Astrocyte (in vitro differentiated cells and primary cell): ENCODE data around the gene SPPL3. TPM values are rescaled to one million over a fixed set of nuclear protein-coding genes. Genes with fewer than 3 reads are reported as not detected.

Source experiments
- DNase-seq: peaks from one replicate; pipeline ENCODE4 v3.0.0-alpha.2; 2010; ENCODE audit warnings: low read depth
- FAIRE-seq: peaks from 2 replicates; lab custom pipeline; 2011; peaks lifted over from hg19 to GRCh38; lab: Jason Lieb, UNC
- H2AFZ ChIP-seq: 2 replicates; pipeline ENCODE4 v1.6.0; 2012; ENCODE audit warnings: low read depth, low read length, inconsistent platforms
- H3K27ac ChIP-seq: 2 replicates; pipeline ENCODE4 v1.5.1; 2011; ENCODE audit warnings: low read depth, low read length, inconsistent platforms
- H3K27me3 ChIP-seq: 2 replicates; pipeline ENCODE4 v1.6.0; 2011; ENCODE audit warnings: low read length, inconsistent platforms; ENCODE audit not compliant: insufficient read depth
- H3K36me3 ChIP-seq: 2 replicates; pipeline ENCODE4 v1.5.1; 2011; ENCODE audit warnings: low read length, inconsistent platforms; ENCODE audit not compliant: insufficient read depth
- H3K4me1 ChIP-seq: 2 replicates; pipeline ENCODE4 v1.5.1; 2011; ENCODE audit warnings: low read length, inconsistent platforms; ENCODE audit not compliant: insufficient read depth
- H3K4me2 ChIP-seq: 2 replicates; pipeline ENCODE4 v1.6.0; 2012; ENCODE audit warnings: low read length, inconsistent platforms
- H3K4me3 ChIP-seq: 2 replicates; pipeline ENCODE4 v1.5.1; 2011; ENCODE audit warnings: low read depth, mild to moderate bottlenecking, low read length, inconsistent platforms; ENCODE audit not compliant: insufficient read depth
- H3K79me2 ChIP-seq: 2 replicates; pipeline ENCODE4 v1.6.0; 2012; ENCODE audit warnings: mild to moderate bottlenecking, low read length, inconsistent platforms; ENCODE audit not compliant: insufficient read depth
- H3K9ac ChIP-seq: 2 replicates; pipeline ENCODE4 v1.6.0; 2012; ENCODE audit warnings: mild to moderate bottlenecking, low read length, inconsistent platforms
- H3K9me3 ChIP-seq: 2 replicates; pipeline ENCODE4 v1.5.1; 2012; ENCODE audit warnings: low read depth, mild to moderate bottlenecking, low read length, inconsistent platforms; ENCODE audit not compliant: insufficient read depth
- H4K20me1 ChIP-seq: 2 replicates; pipeline ENCODE4 v1.6.0; 2012; ENCODE audit warnings: low read length, inconsistent platforms; ENCODE audit not compliant: insufficient read depth
- H3K27ac Mint-ChIP-seq: one replicate; pipeline ENCODE4 v1.8.0; 2021; ENCODE audit warnings: mild to moderate bottlenecking, mixed read lengths; ENCODE audit not compliant: unreplicated experiment
- H3K27me3 Mint-ChIP-seq: one replicate; pipeline ENCODE4 v1.8.0; 2021; ENCODE audit warnings: low read depth, mixed read lengths; ENCODE audit not compliant: unreplicated experiment
- H3K36me3 Mint-ChIP-seq: one replicate; pipeline ENCODE4 v1.8.0; 2021; ENCODE audit warnings: low read depth, mixed read lengths; ENCODE audit not compliant: unreplicated experiment
- H3K4me1 Mint-ChIP-seq: one replicate; pipeline ENCODE4 v1.8.0; 2021; ENCODE audit warnings: low read depth, mixed read lengths; ENCODE audit not compliant: unreplicated experiment
- H3K4me3 Mint-ChIP-seq: one replicate; pipeline ENCODE4 v1.8.0; 2021; ENCODE audit warnings: mild to moderate bottlenecking, moderate library complexity, mixed read lengths; ENCODE audit not compliant: unreplicated experiment
- H3K9me3 Mint-ChIP-seq: one replicate; pipeline ENCODE4 v1.8.0; 2021; ENCODE audit warnings: mild to moderate bottlenecking, mixed read lengths; ENCODE audit not compliant: unreplicated experiment
- EZH2 ChIP-seq: IDR thresholded peaks from 2 replicates; pipeline ENCODE4 v1.6.1; 2012; ENCODE audit warnings: mild to moderate bottlenecking, low read length, inconsistent platforms; ENCODE audit not compliant: insufficient read depth
- total RNA-seq: library from RNA; stranded (reverse); gene quantifications from 2 replicates; pipeline ENCODE4 v1.2.1, GENCODE V29; 2021
- TF ChIP-seq, protein P1 (sequence below): IDR thresholded peaks from 2 replicates; pipeline ENCODE4 v1.5.1; 2011; ENCODE audit warnings: low read depth, mild to moderate bottlenecking, inconsistent platforms, low read length, moderate library complexity; ENCODE audit not compliant: insufficient read depth

Gene SPPL3
- total RNA-seq, 1 donor from 2014 or later: 48.3 TPM

DNA sequence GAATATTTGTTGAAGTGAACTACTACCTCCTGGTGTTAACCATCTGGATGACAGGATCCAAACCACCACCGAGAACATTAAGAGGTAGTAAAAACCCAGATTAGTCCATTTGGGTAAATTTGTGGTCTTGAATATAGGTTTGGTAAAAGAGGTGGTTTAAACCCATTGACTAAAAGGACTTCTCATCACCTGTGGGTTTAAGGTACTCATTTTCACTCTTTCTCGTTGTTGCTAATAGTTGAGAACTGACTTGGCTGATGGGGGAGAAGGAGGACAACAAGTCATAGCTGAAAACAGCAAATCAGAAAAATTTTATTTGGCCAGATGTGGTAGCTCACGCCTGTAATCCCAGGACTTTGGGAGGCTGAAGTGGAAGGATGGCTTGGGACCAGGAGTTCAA, 119.4 kb downstream of the SPPL3 start:
- DNase-seq: no peak
- Histone ChIP-seq H3K4me2 (no peak overlapping the region), H3K27ac (no peak overlapping the region), H4K20me1 (no peaks in the 10 kb centered on the region), H3K79me2 (no peaks in the 10 kb centered on the region), H3K9me3 (no peaks in the 10 kb centered on the region), H3K4me3 (no peak overlapping the region), H3K4me1 (peaks cover 4% of the 10 kb centered on the region), H3K36me3 (peaks cover 3% of the 10 kb centered on the region), H3K27me3 (no peaks in the 10 kb centered on the region), H3K9ac (no peak overlapping the region), H2AFZ (no peak overlapping the region)
- H3K4me1 Mint-ChIP-seq: peaks cover 7% of the 10 kb centered on the region
- H3K9me3 Mint-ChIP-seq: no peaks in the 10 kb centered on the region
- TF ChIP-seq, protein P1, sequence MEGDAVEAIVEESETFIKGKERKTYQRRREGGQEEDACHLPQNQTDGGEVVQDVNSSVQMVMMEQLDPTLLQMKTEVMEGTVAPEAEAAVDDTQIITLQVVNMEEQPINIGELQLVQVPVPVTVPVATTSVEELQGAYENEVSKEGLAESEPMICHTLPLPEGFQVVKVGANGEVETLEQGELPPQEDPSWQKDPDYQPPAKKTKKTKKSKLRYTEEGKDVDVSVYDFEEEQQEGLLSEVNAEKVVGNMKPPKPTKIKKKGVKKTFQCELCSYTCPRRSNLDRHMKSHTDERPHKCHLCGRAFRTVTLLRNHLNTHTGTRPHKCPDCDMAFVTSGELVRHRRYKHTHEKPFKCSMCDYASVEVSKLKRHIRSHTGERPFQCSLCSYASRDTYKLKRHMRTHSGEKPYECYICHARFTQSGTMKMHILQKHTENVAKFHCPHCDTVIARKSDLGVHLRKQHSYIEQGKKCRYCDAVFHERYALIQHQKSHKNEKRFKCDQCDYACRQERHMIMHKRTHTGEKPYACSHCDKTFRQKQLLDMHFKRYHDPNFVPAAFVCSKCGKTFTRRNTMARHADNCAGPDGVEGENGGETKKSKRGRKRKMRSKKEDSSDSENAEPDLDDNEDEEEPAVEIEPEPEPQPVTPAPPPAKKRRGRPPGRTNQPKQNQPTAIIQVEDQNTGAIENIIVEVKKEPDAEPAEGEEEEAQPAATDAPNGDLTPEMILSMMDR: no peak
- no peak for TF ChIP-seq EZH2
- no peaks in the 10 kb centered on the region for H3K27me3 Mint-ChIP-seq
- H3K36me3 Mint-ChIP-seq: peaks cover 10% of the 10 kb centered on the region
- no peak overlapping the region for H3K4me3 Mint-ChIP-seq
- no peak for FAIRE-seq
- H3K27ac Mint-ChIP-seq: no peak overlapping the region

DNA sequence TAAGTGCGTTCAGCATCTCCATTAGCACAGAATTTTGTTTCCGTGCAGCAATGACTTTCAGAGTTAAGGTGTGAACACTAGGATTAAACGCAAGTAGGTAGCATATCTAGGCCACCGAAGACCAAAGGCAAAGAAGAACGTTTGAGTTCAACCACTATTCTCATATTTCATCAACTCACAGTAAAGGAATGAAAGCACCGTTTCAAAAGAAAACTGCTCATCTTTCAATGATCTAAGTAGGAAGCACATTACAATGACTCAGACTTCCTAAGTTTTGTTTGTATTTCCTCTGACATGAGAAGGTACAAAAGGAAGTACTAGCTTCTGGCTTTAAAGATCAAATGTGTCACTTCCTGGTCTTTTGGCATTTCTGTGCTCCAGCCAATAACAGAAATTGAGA, 121.0 kb downstream of the SPPL3 start:
- Histone ChIP-seq H3K9me3 (no peaks in the 10 kb centered on the region), H4K20me1 (no peaks in the 10 kb centered on the region), H3K27ac (no peak overlapping the region), H3K27me3 (no peaks in the 10 kb centered on the region), H3K36me3 (peaks cover 3% of the 10 kb centered on the region), H3K9ac (no peak overlapping the region), H3K4me2 (peak overlapping the region; percentile 53), H3K4me3 (no peak overlapping the region), H3K4me1 (peaks cover 4% of the 10 kb centered on the region), H2AFZ (no peak overlapping the region), H3K79me2 (no peaks in the 10 kb centered on the region)
- TF ChIP-seq, protein P1: no peak
- Mint-ChIP-seq H3K27ac (no peak overlapping the region), H3K27me3 (no peaks in the 10 kb centered on the region), H3K36me3 (peaks cover 8% of the 10 kb centered on the region), H3K4me1 (peaks cover 7% of the 10 kb centered on the region), H3K4me3 (no peak overlapping the region), H3K9me3 (no peaks in the 10 kb centered on the region)
- DNase-seq (peak; percentile 67), FAIRE-seq (no peak)

DNA sequence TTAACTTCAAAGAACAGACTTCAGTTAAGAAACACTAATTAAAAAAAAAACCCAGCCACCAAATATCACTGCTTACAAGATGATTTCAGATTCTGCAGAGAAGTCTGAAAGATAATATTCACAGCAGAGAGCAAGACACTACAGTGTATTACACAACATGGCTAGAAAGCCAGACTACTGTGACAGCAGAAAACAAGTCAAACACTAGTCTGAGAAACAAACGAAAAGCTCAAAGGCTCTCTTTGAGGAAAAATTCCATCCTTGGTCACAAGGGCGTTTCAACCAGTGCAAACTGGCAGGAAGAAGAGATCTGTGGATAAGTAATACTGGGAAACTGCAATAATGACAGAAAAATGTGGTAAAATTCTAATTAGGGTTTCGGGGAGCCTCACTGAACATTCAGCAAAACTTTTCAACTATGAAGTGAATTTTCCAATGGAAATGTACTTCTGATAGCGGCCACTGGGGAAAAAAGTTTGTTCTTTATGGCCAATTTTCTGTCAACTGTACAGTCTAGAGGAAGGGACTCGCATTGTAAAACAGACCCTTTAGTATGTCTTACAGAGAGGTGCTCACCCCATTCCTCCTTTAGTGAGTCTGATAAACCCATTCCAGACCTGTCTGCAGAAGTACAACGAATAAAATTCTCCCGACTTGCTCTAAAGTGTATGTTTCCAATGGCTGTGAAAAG, 128.2 kb downstream of the SPPL3 start:
- Histone ChIP-seq H3K27me3 (no peaks in the 10 kb centered on the region), H3K4me2 (no peak overlapping the region), H2AFZ (no peak overlapping the region), H3K79me2 (no peaks in the 10 kb centered on the region), H3K9ac (no peak overlapping the region), H3K4me1 (no peaks in the 10 kb centered on the region), H3K27ac (no peak overlapping the region), H4K20me1 (peaks cover 13% of the 10 kb centered on the region), H3K4me3 (no peak overlapping the region), H3K9me3 (no peaks in the 10 kb centered on the region), H3K36me3 (no peaks in the 10 kb centered on the region)
- no peak overlapping the region for H3K4me3 Mint-ChIP-seq
- no peak overlapping the region for H3K27ac Mint-ChIP-seq
- TF ChIP-seq, protein P1: peak; percentile 18
- no peak for TF ChIP-seq EZH2
- H3K36me3 Mint-ChIP-seq: peaks cover 10% of the 10 kb centered on the region
- FAIRE-seq: no peak
- peaks cover 2% of the 10 kb centered on the region for H3K9me3 Mint-ChIP-seq
- no peaks in the 10 kb centered on the region for H3K27me3 Mint-ChIP-seq
- DNase-seq: peak; percentile 8
- peaks cover 6% of the 10 kb centered on the region for H3K4me1 Mint-ChIP-seq
